Hepatocyte (in vitro differentiated cells): Measurements from ENCODE around the gene TAF10. TPM values are rescaled to one million over a fixed set of nuclear protein-coding genes. Genes with fewer than 3 reads are reported as not detected.

Experiments used
- DNase-seq: peaks from one replicate; pipeline ENCODE4 v3.0.0-alpha.2; 2016; ENCODE audit warnings: low spot score
- H2AFZ ChIP-seq: fragments of 200-600 bp; sonication (generic); 2 replicates; pipeline ENCODE4 v1.6.0; 2016; ENCODE audit warnings: antibody characterized with exemption, mild to moderate bottlenecking
- H3K27ac ChIP-seq: fragments of 200-600 bp; sonication (generic); 2 replicates; pipeline ENCODE4 v1.5.1; 2016; ENCODE audit warnings: mild to moderate bottlenecking
- H3K27me3 ChIP-seq: fragments of 200-600 bp; sonication (generic); 2 replicates; pipeline ENCODE4 v1.6.1; 2016
- H3K36me3 ChIP-seq: fragments of 200-600 bp; sonication (generic); replicated peaks from 2 replicates; pipeline ENCODE4 v1.5.1; 2016; ENCODE audit warnings: low read depth; ENCODE audit not compliant: insufficient read depth
- H3K4me1 ChIP-seq: fragments of 200-600 bp; sonication (generic); 2 replicates; pipeline ENCODE4 v1.5.1; 2016; ENCODE audit warnings: mild to moderate bottlenecking, moderate library complexity; ENCODE audit not compliant: insufficient read depth
- H3K4me2 ChIP-seq: fragments of 200-600 bp; sonication (generic); 2 replicates; pipeline ENCODE4 v1.6.0; 2016
- H3K4me3 ChIP-seq: fragments of 200-600 bp; sonication (generic); 2 replicates; pipeline ENCODE4 v1.5.1; 2016; ENCODE audit warnings: mild to moderate bottlenecking
- H3K79me2 ChIP-seq: fragments of 200-600 bp; sonication (generic); 2 replicates; pipeline ENCODE4 v1.6.0; 2017; ENCODE audit warnings: mild to moderate bottlenecking
- H3K9me2 ChIP-seq: fragments of 200-600 bp; sonication (generic); replicated peaks from 2 replicates; pipeline ENCODE4 v1.6.0; 2017; ENCODE audit warnings: mild to moderate bottlenecking; ENCODE audit not compliant: insufficient read depth
- H3K9me3 ChIP-seq: fragments of 200-600 bp; sonication (generic); 2 replicates; pipeline ENCODE4 v1.5.1; 2016; ENCODE audit warnings: low read depth, mild to moderate bottlenecking
- H4K20me1 ChIP-seq: fragments of 200-600 bp; sonication (generic); 2 replicates; pipeline ENCODE4 v1.6.0; 2016; ENCODE audit warnings: mild to moderate bottlenecking; ENCODE audit not compliant: insufficient read depth, poor library complexity, severe bottlenecking
- EZH2 ChIP-seq: fragments of 200-600 bp; sonication (generic); IDR thresholded peaks from 2 replicates; pipeline ENCODE4 v1.6.1; 2016; ENCODE audit warnings: antibody characterized with exemption, mild to moderate bottlenecking, borderline replicate concordance
- EZH2phosphoT487 ChIP-seq: fragments of 200-600 bp; sonication (generic); IDR thresholded peaks from one replicate; pipeline ENCODE4 v1.6.1; 2018; ENCODE audit warnings: antibody characterized with exemption, mild to moderate bottlenecking, low read depth, moderate library complexity; ENCODE audit not compliant: unreplicated experiment, severe bottlenecking
- WGBS: methylation state at CpG from one replicate; pipeline ENCODE4 v1.1.6; 2016; ENCODE audit warnings: low lambda C conversion rate; ENCODE audit errors: missing lambda C conversion rate; 5-methylcytosine and 5-hydroxymethylcytosine counted together
- polyA plus RNA-seq: library from polyadenylated mRNA; unstranded; fragments of >200 nt; fragmentation: Nextera tagmentation; extraction: Ambion mirVana; gene quantifications from 2 replicates; pipeline ENCODE4 v1.2.1, GENCODE V29; 2016
- total RNA-seq: library from RNA; depleted of rRNA; stranded (reverse); fragments of >200 nt; gene quantifications from 2 replicates; pipeline ENCODE4 v1.2.3, GENCODE V29; 2014
- TF ChIP-seq, protein P1 (sequence below): fragments of 200-600 bp; sonication (generic); IDR thresholded peaks from 2 replicates; pipeline ENCODE4 v1.5.1; 2016; ENCODE audit warnings: antibody characterized with exemption, mild to moderate bottlenecking; ENCODE audit not compliant: poor library complexity

TAF10 gene
- total and polyA plus RNA-seq, 2 experiments from 2014 or later, result 33.3 to 295 TPM

DNA sequence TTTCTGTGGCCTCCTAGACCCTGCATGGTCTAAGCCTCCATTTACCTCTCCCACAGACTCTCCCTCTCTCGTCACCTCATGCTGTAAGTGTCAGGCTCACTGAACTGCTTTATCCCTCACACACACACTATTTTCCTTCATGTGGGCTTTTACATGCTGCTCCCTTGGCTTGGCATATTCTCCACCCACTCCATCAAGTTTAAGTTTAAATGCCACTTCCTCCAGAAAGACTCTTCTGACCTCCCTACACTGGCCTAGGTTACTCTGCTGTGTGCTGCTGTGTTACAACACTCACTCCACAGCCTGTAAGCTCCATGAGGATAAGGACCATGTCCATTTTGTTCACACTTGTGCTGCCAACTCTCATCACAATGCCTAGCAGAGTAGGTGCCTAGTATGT lies 41.1 kb upstream of the TAF10 start:
- H3K27me3 ChIP-seq, result peaks cover 20% of the 10 kb centered on the region
- 67% methylated on average over 1 of the region's 1 CpG for WGBS
- H3K4me1 ChIP-seq, result peaks cover 5% of the 10 kb centered on the region
- no peak overlapping the region for H2AFZ ChIP-seq
- H3K9me2 ChIP-seq, result no peaks in the 10 kb centered on the region
- no peak overlapping the region for H3K4me3 ChIP-seq
- no peaks in the 10 kb centered on the region for H3K36me3 ChIP-seq
- H3K27ac ChIP-seq, result no peak overlapping the region
- H3K79me2 ChIP-seq, result peaks cover 66% of the 10 kb centered on the region
- no peak for TF ChIP-seq EZH2
- TF ChIP-seq EZH2phosphoT487, result no peak
- TF ChIP-seq, protein P1, sequence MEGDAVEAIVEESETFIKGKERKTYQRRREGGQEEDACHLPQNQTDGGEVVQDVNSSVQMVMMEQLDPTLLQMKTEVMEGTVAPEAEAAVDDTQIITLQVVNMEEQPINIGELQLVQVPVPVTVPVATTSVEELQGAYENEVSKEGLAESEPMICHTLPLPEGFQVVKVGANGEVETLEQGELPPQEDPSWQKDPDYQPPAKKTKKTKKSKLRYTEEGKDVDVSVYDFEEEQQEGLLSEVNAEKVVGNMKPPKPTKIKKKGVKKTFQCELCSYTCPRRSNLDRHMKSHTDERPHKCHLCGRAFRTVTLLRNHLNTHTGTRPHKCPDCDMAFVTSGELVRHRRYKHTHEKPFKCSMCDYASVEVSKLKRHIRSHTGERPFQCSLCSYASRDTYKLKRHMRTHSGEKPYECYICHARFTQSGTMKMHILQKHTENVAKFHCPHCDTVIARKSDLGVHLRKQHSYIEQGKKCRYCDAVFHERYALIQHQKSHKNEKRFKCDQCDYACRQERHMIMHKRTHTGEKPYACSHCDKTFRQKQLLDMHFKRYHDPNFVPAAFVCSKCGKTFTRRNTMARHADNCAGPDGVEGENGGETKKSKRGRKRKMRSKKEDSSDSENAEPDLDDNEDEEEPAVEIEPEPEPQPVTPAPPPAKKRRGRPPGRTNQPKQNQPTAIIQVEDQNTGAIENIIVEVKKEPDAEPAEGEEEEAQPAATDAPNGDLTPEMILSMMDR, result no peak
- no peak for DNase-seq
- no peaks in the 10 kb centered on the region for H3K9me3 ChIP-seq
- H3K4me2 ChIP-seq, result peak overlapping the region; percentile 86
- H4K20me1 ChIP-seq, result peaks cover 10% of the 10 kb centered on the region

DNA sequence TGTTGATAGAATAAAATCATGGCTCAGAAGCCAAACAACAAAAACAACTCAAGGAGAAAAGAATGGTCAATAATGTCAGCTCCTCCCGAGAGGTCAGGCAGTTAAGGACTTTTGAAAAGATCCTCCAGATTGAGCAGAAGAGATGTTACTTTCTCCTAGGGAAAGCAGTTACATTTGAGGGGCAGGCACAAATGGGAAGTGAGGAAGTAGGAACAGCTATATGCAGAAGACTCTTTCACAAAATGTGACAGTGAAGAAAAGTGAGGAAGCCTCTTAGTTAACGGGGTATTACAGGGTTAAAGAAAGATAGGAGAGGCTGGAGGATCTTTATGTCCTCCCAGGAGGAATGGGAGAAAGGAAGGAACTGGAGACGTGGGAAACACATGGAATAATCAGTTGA lies 40.2 kb upstream of the TAF10 start:
- Histone ChIP-seq H3K4me1 (peaks cover 13% of the 10 kb centered on the region), H3K4me2 (no peak overlapping the region), H2AFZ (no peak overlapping the region), H4K20me1 (peaks cover 10% of the 10 kb centered on the region), H3K36me3 (no peaks in the 10 kb centered on the region), H3K79me2 (peaks cover 65% of the 10 kb centered on the region), H3K9me2 (no peaks in the 10 kb centered on the region), H3K4me3 (no peak overlapping the region), H3K9me3 (no peaks in the 10 kb centered on the region), H3K27ac (no peak overlapping the region), H3K27me3 (peaks cover 13% of the 10 kb centered on the region)
- TF ChIP-seq EZH2phosphoT487 (no peak), EZH2 (no peak)
- TF ChIP-seq, protein P1, result no peak
- 71% methylated on average over 3 of the region's 3 CpGs for WGBS
- DNase-seq, result no peak

DNA sequence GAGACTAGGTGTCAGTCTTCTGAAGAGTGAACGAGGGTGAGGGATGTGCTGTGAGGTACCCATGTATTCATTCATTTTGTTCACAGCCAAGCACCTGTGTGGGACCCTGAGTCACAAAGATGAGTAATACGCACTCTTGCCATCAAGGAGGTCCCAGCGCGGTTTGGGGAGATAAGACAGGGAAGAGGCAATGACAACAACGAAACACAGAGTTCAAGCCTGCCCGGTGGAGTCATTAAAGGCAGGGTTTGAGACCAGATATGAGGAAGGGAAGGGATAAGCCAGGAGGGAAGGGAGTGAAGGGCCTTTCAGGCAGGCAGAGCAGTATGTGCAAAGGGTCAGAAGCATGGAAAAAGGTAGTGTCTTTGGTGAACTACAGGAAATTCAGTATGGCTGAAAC lies 39.0 kb upstream of the TAF10 start:
- 46% methylated on average over 6 of the region's 6 CpGs for WGBS
- H4K20me1 ChIP-seq, result peaks cover 10% of the 10 kb centered on the region
- H3K4me3 ChIP-seq, result no peak overlapping the region
- H3K9me3 ChIP-seq, result no peaks in the 10 kb centered on the region
- H3K4me1 ChIP-seq, result peaks cover 12% of the 10 kb centered on the region
- no peak for TF ChIP-seq EZH2phosphoT487
- TF ChIP-seq EZH2, result no peak
- TF ChIP-seq, protein P1, result no peak
- H3K27ac ChIP-seq, result no peak overlapping the region
- H3K79me2 ChIP-seq, result peaks cover 60% of the 10 kb centered on the region
- H3K9me2 ChIP-seq, result no peaks in the 10 kb centered on the region
- H3K36me3 ChIP-seq, result no peaks in the 10 kb centered on the region
- peaks cover under 1% of the 10 kb centered on the region for H3K27me3 ChIP-seq
- peak; percentile 16 for DNase-seq
- H2AFZ ChIP-seq, result no peak overlapping the region
- H3K4me2 ChIP-seq, result no peak overlapping the region

DNA sequence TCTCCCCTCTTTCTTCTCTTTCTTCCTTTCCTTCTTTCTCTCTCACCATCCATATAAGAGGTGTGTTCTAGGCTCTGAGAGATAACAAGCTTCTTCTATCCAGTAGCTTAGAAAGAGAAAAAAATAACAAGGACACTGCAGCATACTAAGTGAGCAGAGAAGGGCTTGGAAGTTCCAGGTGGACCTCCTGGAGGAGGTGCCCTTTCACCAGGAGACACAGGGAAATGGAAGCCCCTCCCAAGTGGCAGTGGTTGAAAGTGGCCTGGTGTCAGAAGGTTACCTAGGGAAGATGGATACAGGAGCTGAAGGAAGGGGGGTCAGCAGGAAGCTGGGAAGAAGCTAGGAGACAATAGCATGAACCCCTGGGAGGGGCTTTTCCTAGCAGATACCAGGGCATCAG lies 38.1 kb upstream of the TAF10 start:
- TF ChIP-seq, protein P1, result no peak
- no peak for DNase-seq
- H3K9me3 ChIP-seq, result no peaks in the 10 kb centered on the region
- H3K4me3 ChIP-seq, result no peak overlapping the region
- no peaks in the 10 kb centered on the region for H3K27me3 ChIP-seq
- no peak overlapping the region for H3K4me2 ChIP-seq
- no peak overlapping the region for H2AFZ ChIP-seq
- peaks cover 10% of the 10 kb centered on the region for H4K20me1 ChIP-seq
- no peak overlapping the region for H3K27ac ChIP-seq
- H3K36me3 ChIP-seq, result no peaks in the 10 kb centered on the region
- peaks cover 12% of the 10 kb centered on the region for H3K4me1 ChIP-seq
- no peaks in the 10 kb centered on the region for H3K9me2 ChIP-seq
- peaks cover 69% of the 10 kb centered on the region for H3K79me2 ChIP-seq
